ENCODE measurements around the gene ZNF554.

DNA sequence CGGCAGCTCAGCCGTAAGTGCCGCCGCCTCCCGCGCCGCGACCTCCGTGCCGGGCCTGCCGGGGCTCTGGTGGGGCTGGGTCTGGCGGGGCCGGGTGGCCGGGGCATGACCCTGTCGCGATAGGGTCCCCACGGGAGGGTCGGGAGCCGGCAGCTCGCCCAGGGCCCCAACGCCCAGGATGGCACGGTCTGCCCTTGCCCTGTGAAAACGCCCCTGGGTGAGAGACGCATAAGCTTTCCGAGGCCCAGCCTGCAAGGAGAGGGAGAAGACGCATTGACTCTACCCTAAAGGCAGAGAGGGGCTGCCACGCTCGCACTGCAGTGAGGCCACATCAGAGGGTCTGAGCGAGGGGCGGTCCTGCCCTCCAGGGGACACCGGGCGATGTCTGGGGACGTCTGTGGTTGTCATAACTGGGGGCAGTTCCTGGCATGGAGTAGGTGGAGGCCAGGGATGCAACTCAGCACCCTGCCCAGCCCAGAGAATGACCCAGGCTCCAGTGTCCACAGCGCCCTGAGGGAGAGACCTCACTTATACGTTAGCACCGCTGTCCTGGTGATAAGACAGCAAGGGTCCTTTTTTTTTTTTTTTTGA is 539 bp downstream of the ZNF554 start:
- no peak for TF ChIP-seq POLR2A (IDR thresholded peaks at IDR 0.05)
- TF ChIP-seq, protein P1, sequence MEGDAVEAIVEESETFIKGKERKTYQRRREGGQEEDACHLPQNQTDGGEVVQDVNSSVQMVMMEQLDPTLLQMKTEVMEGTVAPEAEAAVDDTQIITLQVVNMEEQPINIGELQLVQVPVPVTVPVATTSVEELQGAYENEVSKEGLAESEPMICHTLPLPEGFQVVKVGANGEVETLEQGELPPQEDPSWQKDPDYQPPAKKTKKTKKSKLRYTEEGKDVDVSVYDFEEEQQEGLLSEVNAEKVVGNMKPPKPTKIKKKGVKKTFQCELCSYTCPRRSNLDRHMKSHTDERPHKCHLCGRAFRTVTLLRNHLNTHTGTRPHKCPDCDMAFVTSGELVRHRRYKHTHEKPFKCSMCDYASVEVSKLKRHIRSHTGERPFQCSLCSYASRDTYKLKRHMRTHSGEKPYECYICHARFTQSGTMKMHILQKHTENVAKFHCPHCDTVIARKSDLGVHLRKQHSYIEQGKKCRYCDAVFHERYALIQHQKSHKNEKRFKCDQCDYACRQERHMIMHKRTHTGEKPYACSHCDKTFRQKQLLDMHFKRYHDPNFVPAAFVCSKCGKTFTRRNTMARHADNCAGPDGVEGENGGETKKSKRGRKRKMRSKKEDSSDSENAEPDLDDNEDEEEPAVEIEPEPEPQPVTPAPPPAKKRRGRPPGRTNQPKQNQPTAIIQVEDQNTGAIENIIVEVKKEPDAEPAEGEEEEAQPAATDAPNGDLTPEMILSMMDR (IDR thresholded peaks at IDR 0.05) = no peak

All from lower leg skin (tissue), 3 donors.